HS-27A (cell line): ENCODE measurements around the gene CLCN3.
"Not testable (repeated sequence)": the region's sequence is repeated elsewhere in the genome, so short reads cannot be mapped to it uniquely, and the experiment has no call there.

ENCODE experiments used
- DNase-seq: peaks from one replicate; pipeline ENCODE4 v3.0.0-alpha.2; 2012; ENCODE audit warnings: low read depth, missing footprints

CLCN3 gene

GRCh38 chr4:169657470-169658107 is 37.2 kb downstream of the CLCN3 start:
- DNase-seq, result no peak

GRCh38 chr4:169658196-169658595 is 37.8 kb downstream of the CLCN3 start:
- no peak for DNase-seq

GRCh38 chr4:169658975-169659715 is 38.8 kb downstream of the CLCN3 start:
- no peak for DNase-seq

- DNase-seq, result peak; percentile 65
Measured at GRCh38 chr4:169659716-169660670, 39.6 kb downstream of the CLCN3 start.

GRCh38 chr4:169660929-169661328 is 40.6 kb downstream of the CLCN3 start:
- no peak for DNase-seq

- no peak for DNase-seq
Measured at GRCh38 chr4:169661761-169662160, 41.4 kb downstream of the CLCN3 start.

- no peak for DNase-seq
Measured at GRCh38 chr4:169662206-169662605, 41.8 kb downstream of the CLCN3 start.

- no peak for DNase-seq
Measured at GRCh38 chr4:169663402-169663801, 43.0 kb downstream of the CLCN3 start.

GRCh38 chr4:169663831-169664230 is 43.5 kb downstream of the CLCN3 start:
- DNase-seq, result no peak

GRCh38 chr4:169664615-169665014 is 44.2 kb downstream of the CLCN3 start:
- no peak for DNase-seq

- no peak for DNase-seq
Measured at GRCh38 chr4:169665046-169665737, 44.8 kb downstream of the CLCN3 start.

- no peak for DNase-seq
Measured at GRCh38 chr4:169668069-169668721, 47.8 kb downstream of the CLCN3 start.

- DNase-seq, result no peak
Measured at GRCh38 chr4:169675825-169676224, 55.4 kb downstream of the CLCN3 start.

GRCh38 chr4:169677150-169677748 is 56.9 kb downstream of the CLCN3 start:
- no peak for DNase-seq

- not testable (repeated sequence) for DNase-seq
Measured at GRCh38 chr4:169678486-169678885, 58.1 kb downstream of the CLCN3 start.

GRCh38 chr4:169678951-169679591 is 58.7 kb downstream of the CLCN3 start:
- DNase-seq, result not testable (repeated sequence)

- DNase-seq, result no peak
Measured at GRCh38 chr4:169682372-169683047, 62.1 kb downstream of the CLCN3 start.

GRCh38 chr4:169689681-169690080 is 69.3 kb downstream of the CLCN3 start:
- no peak for DNase-seq

- no peak for DNase-seq
Measured at GRCh38 chr4:169690787-169691186, 70.4 kb downstream of the CLCN3 start.

- no peak for DNase-seq
Measured at GRCh38 chr4:169698331-169698730, 78.0 kb downstream of the CLCN3 start.
